Cardiac fibroblast (primary cell): ENCODE data around the gene SLC23A2.

ENCODE experiments used
- DNase-seq, 2 donors: peaks; one replicate each; pipeline versions ENCODE4 v3.0.0 to v3.0.0-alpha.2; 2010; ENCODE audit warnings: low read depth in 2 of 2
- H3K4me3 ChIP-seq, 2 donors: replicated peaks in 1 of 2; 1 replicate in 1 of 2; 2 replicates in 1 of 2; pipeline ENCODE4 v1.5.1; 2011; ENCODE audit warnings: low read depth in 2 of 2, low read length in 2 of 2, mild to moderate bottlenecking in 2 of 2, moderate library complexity in 1 of 2
- TF ChIP-seq, protein P1 (sequence below): IDR thresholded peaks from one replicate; pipeline ENCODE4 v1.5.1; 2011; ENCODE audit warnings: low read depth, mild to moderate bottlenecking, low read length, inconsistent platforms

SLC23A2 gene

DNA sequence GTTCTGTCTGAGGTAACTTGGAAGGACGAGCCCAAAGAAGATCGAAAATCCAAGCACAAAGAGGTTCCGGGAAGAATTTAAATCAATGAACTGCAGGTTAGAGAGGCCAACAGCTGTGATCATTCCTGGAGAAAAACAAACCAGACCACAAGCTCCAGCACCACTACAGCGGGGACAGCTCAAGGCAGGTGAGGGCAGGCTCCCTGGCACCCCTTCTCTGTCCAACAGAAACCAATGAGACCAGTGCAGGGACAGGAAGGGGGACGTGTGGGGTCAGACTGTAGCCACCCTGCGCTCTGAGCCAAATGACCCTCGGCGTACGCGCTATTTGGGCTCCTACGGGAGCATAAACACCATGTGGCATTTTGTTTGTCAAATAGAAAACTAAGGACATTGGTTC lies 139.3 kb downstream of the SLC23A2 start:
- DNase-seq, result no peak
- H3K4me3 ChIP-seq, result no peak overlapping the region
- TF ChIP-seq, protein P1, sequence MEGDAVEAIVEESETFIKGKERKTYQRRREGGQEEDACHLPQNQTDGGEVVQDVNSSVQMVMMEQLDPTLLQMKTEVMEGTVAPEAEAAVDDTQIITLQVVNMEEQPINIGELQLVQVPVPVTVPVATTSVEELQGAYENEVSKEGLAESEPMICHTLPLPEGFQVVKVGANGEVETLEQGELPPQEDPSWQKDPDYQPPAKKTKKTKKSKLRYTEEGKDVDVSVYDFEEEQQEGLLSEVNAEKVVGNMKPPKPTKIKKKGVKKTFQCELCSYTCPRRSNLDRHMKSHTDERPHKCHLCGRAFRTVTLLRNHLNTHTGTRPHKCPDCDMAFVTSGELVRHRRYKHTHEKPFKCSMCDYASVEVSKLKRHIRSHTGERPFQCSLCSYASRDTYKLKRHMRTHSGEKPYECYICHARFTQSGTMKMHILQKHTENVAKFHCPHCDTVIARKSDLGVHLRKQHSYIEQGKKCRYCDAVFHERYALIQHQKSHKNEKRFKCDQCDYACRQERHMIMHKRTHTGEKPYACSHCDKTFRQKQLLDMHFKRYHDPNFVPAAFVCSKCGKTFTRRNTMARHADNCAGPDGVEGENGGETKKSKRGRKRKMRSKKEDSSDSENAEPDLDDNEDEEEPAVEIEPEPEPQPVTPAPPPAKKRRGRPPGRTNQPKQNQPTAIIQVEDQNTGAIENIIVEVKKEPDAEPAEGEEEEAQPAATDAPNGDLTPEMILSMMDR, result no peak

DNA sequence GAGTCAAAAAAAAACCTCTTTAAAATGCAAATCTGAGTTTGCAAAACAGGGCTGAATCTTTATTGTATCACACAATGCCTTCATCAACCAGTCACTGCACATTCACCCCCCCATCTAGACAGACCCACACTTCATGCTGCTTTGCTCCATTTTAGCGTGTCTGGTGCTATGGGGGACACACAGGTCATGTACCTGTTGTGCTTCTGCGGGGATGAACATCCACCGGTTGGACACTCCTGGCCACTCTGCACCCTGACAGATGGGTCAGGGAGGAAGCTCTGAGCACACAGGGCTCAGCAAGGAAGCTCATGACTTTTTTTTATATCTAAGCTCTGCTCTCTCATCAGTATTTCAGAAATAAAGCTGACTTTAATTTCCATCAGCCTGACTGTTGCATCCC lies 143.3 kb downstream of the SLC23A2 start:
- H3K4me3 ChIP-seq, result no peak overlapping the region
- no peak for DNase-seq
- TF ChIP-seq, protein P1, result no peak

DNA sequence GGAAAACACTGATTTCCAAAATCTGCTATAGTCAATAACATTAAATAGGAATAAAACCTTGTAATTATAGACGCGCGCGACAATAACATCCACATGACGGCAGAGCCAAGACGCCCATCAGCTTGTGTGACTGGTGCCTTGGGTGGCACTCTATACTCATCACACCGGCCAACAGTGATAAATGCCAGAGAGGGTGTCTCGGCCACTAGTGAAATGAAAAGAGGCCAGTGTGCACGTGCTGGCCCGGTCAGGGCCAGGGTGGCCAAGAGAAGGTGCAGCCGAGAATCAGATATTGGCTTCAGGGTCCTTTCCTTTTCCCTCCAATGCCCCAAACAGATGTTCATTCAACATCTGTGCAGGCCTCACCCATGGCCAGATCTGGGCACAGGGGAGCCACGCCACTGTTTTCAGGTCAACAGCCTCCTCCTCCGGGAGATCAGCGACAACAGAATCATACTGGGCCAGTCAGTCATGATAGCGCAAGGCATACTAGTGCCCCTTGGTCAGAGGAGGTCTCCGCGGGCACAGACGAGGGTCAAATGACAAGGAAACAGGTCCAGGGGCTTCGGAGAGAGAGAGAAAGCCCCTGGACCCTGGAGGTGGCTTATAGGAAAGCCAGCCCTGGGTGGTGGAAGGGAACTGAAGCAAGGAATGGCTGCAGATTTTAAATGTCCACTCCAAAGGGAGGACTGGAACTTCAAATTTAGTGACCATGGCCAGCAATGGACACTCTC lies 145.1 kb downstream of the SLC23A2 start:
- no peak for DNase-seq
- TF ChIP-seq, protein P1, result no peak
- H3K4me3 ChIP-seq, result no peak overlapping the region

DNA sequence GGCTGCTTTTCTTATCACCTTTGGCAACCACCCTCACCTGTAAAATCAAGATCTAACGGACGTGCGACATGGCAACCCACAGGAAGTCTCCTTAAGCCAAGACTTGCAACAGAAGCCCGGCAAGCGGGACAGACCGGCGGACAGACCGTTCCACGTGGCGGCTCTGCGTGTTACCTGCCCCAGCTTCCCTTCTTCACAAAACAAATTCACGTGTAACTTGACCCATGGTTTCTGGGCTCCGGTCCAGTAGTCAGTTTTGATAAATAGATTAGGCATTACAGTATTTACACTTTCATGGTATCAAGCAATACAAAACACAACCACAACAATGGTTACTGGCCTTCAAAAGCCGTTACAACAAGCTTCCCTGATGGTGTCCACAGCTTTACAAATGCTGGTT lies 145.8 kb downstream of the SLC23A2 start:
- TF ChIP-seq, protein P1, result no peak
- DNase-seq, result no peak
- no peak overlapping the region for H3K4me3 ChIP-seq

DNA sequence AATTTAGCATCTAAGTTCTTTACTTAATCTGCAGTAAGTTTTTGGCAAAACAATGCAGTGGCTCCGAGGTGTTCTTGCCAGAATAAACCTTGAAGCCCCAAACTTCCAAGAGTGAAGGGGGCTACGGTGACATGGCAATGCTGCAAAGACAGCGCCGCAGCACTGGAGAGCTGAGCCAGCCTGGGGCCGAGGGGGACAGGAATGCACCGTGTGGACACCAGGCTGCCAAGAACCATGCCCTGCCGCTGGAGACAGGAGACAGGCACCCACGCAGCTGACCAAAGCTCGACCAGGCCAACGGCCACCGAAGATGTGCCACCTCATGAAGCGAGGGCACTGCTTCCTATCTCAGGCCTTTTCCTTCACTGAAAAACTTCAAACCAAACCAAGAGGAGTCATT lies 146.2 kb downstream of the SLC23A2 start:
- no peak overlapping the region for H3K4me3 ChIP-seq
- DNase-seq, result no peak
- TF ChIP-seq, protein P1, result no peak

DNA sequence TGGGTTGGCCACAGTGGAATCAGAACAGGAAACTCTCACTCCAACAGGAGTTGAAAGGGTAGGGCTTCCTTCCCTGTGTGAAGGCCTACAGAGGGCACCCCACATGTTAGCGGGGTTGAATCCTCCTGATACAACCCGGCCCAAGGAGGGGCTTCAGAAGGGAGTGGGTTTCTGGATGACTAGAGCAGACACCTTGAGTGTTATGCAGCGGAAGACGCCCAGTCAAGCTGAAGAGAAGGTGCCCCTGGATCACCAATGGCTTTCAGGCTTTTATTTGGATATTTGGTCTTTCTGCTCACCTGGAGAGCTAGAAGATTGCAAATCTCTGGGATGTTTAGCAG lies 146.8 kb downstream of the SLC23A2 start:
- H3K4me3 ChIP-seq, result no peak overlapping the region
- TF ChIP-seq, protein P1, result no peak
- no peak for DNase-seq
